CD4-positive, alpha-beta T cell treated with Interferon alpha-2 for 1 hour (primary cell): ENCODE results near the gene LENG1.
"Not testable (repeated sequence)": the region's sequence is repeated elsewhere in the genome, so short reads cannot be mapped to it uniquely, and the experiment has no call there.

Source experiments
- DNase-seq, 2 donors: peaks; one replicate each; pipeline ENCODE4 v3.0.0-alpha.2; 2020 to 2022

LENG1 gene

GRCh38 chr19:54189145-54189734 is 29.7 kb upstream of the LENG1 start, which contains the start of gene MBOAT7:
Gene MBOAT7 (minus strand): TSS chr19:54189580. CDS start chr19:54188508, 1,072 bp downstream.
- no peak for DNase-seq

GRCh38 chr19:54188215-54188871 is 28.8 kb upstream of the LENG1 start:
- peak; percentile 59 to 64 for DNase-seq

GRCh38 chr19:54186934-54187381 is 27.4 kb upstream of the LENG1 start:
- DNase-seq, result no peak

GRCh38 chr19:54186351-54186750 is 26.8 kb upstream of the LENG1 start:
- no peak for DNase-seq

- no peak for DNase-seq
Measured at GRCh38 chr19:54183431-54183830, 23.9 kb upstream of the LENG1 start.

GRCh38 chr19:54181894-54182293 is 22.4 kb upstream of the LENG1 start:
- not testable (repeated sequence) for DNase-seq

GRCh38 chr19:54180691-54181091 is 21.2 kb upstream of the LENG1 start:
- no peak for DNase-seq

GRCh38 chr19:54179921-54180461 is 20.5 kb upstream of the LENG1 start:
- peak in 1 of 2 donors; percentile 22 for DNase-seq

- no peak for DNase-seq
Measured at GRCh38 chr19:54179262-54179852, 19.8 kb upstream of the LENG1 start.

GRCh38 chr19:54178581-54179261 is 19.2 kb upstream of the LENG1 start:
- DNase-seq, result peak; percentile 31 to 56

GRCh38 chr19:54173951-54174834 is 14.7 kb upstream of the LENG1 start:
- no peak for DNase-seq

- DNase-seq, result no peak
Measured at GRCh38 chr19:54173359-54173699, 13.8 kb upstream of the LENG1 start.

GRCh38 chr19:54172471-54173358 is 13.2 kb upstream of the LENG1 start, which contains the start of gene TMC4:
Gene TMC4 (minus strand): TSS chr19:54173160. CDS start chr19:54173117, 43 bp downstream.
- DNase-seq, result no peak

- DNase-seq, result not testable (repeated sequence)
Measured at GRCh38 chr19:54171736-54172431, 12.4 kb upstream of the LENG1 start.

GRCh38 chr19:54169149-54169740 is 9.7 kb upstream of the LENG1 start:
- no peak for DNase-seq

- peak; percentile 85 to 88 for DNase-seq
Measured at GRCh38 chr19:54168174-54168917, 8.8 kb upstream of the LENG1 start.

- DNase-seq, result no peak
Measured at GRCh38 chr19:54165222-54165621, 5.7 kb upstream of the LENG1 start.

GRCh38 chr19:54164369-54165068 is 5.0 kb upstream of the LENG1 start:
- peak; percentile 61 to 81 for DNase-seq

- no peak for DNase-seq
Measured at GRCh38 chr19:54162884-54163283, 3.4 kb upstream of the LENG1 start.
